ENCODE results near the gene RNF175.

- TF ChIP-seq CTCF (IDR thresholded peaks at IDR 0.05): no peak
- no peak for TF ChIP-seq EP300 (IDR thresholded peaks at IDR 0.05)
- no peak for TF ChIP-seq POLR2A (IDR thresholded peaks at IDR 0.05)
Measured at GRCh38 chr4:153676486-153676885, 83.3 kb downstream of the RNF175 start.

Data from upper lobe of left lung (tissue), 4 donors.